Right hindlimb (tissue), 1 donor: Measurements from ENCODE around the gene RNF167.

Experiments
- DNase-seq: peaks from one replicate; pipeline ENCODE4 v3.0.0-alpha.2; 2018

The RNF167 gene

GRCh38 chr17:4939796-4940554 is at the start of gene RNF167, which contains the start of gene SLC25A11:
Gene RNF167 (plus strand): TSS chr17:4940268. CDS start chr17:4940910, 642 bp downstream.
Gene SLC25A11 (minus strand): TSS chr17:4940046. CDS start chr17:4939910, 136 bp downstream.
- peak; percentile 98 for DNase-seq

- DNase-seq, result no peak
Measured at GRCh38 chr17:4891411-4892410, 48.4 kb upstream of the RNF167 start.

- DNase-seq, result no peak
Measured at GRCh38 chr17:4892499-4893221, 47.4 kb upstream of the RNF167 start.

DNA sequence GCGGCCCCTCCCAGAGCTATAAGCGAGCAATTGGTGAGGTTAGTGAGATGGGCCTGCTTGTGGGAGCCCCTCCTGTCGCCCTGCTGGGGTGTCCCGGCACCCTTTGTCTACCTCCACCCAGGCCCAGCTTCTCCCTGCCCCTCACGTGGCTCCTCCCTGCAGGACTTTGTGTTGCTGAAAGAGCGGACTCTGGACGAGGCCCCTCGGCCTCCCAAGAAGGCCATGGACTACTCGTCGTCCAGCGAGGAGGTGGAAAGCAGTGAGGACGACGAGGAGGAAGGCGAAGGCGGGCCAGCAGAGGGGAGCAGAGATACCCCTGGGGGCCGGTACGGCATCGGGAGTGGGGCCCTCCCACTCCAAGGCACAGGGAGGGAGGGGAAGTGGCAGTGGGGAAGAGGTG is 46.8 kb upstream of the RNF167 start:
- DNase-seq, result no peak

GRCh38 chr17:4893721-4894560 is 46.1 kb upstream of the RNF167 start:
- no peak for DNase-seq

DNA sequence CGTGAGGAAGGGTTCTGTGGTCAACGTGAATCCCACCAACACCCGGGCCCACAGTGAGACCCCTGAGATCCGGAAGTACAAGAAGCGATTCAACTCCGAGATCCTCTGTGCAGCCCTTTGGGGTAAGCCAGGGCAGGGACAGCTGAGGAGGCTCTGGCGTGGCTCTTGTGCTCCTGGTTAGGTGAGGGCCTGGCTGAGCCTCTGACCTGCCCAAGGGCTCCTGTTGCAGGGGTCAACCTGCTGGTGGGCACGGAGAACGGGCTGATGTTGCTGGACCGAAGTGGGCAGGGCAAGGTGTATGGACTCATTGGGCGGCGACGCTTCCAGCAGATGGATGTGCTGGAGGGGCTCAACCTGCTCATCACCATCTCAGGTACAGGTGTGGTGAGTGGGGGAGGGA is 44.9 kb upstream of the RNF167 start:
- DNase-seq, result no peak

DNA sequence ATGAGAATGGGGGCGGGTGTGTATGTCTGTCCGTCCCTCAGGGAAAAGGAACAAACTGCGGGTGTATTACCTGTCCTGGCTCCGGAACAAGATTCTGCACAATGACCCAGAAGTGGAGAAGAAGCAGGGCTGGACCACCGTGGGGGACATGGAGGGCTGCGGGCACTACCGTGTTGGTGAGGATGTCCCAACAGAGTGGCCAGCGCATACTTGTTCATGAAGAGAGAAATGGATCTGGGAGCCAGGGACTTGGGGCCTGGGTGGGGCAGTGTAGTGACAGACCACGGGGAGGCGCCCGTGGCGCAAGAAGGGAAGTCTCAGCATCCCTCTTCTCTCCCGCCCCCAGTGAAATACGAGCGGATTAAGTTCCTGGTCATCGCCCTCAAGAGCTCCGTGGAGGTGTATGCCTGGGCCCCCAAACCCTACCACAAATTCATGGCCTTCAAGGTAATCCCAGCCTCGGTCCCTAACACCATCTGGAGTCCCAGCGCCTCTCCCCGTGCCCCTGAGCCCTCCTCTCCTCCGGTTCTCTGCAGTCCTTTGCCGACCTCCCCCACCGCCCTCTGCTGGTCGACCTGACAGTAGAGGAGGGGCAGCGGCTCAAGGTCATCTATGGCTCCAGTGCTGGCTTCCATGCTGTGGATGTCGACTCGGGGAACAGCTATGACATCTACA is 44.3 kb upstream of the RNF167 start:
- no peak for DNase-seq

- no peak for DNase-seq
Measured at GRCh38 chr17:4896332-4897197, 43.5 kb upstream of the RNF167 start.

DNA sequence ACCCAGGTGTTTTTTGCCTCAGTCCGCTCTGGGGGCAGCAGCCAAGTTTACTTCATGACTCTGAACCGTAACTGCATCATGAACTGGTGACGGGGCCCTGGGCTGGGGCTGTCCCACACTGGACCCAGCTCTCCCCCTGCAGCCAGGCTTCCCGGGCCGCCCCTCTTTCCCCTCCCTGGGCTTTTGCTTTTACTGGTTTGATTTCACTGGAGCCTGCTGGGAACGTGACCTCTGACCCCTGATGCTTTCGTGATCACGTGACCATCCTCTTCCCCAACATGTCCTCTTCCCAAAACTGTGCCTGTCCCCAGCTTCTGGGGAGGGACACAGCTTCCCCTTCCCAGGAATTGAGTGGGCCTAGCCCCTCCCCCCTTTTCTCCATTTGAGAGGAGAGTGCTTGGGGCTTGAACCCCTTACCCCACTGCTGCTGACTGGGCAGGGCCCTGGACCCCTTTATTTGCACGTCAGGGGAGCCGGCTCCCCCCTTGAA is 42.8 kb upstream of the RNF167 start:
- DNase-seq, result no peak

DNA sequence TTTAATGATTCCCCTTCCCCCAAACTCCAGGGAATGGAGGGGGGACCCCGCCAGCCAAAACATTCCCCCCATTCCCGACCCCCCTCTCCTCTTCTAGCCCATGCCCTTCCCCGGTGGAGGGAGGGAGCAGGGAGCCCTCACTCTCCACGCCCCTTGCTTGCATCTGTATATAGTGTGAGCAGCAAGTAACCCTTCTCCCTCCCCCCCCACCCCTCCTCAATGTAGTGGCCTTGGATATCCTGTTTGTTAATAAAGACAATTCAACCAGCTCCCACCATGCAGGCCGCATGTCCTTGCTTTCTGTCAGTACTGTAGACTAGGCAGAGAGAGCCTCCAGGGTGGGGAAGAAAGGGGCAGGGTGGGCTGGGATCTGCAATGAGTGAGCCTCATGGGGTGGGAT is 42.3 kb upstream of the RNF167 start:
- no peak for DNase-seq

GRCh38 chr17:4898351-4898750 is 41.7 kb upstream of the RNF167 start:
- no peak for DNase-seq

- no peak for DNase-seq
Measured at GRCh38 chr17:4898927-4899326, 41.1 kb upstream of the RNF167 start.

- DNase-seq, result peak; percentile 88
Measured at GRCh38 chr17:4899341-4900230, 40.5 kb upstream of the RNF167 start, which contains the start of gene C17orf107. Gene C17orf107 (plus strand): TSS chr17:4899536. CDS start chr17:4899763, 227 bp downstream.

GRCh38 chr17:4900231-4901107 is 39.6 kb upstream of the RNF167 start:
- peak; percentile 77 for DNase-seq

GRCh38 chr17:4901108-4901647 is 38.9 kb upstream of the RNF167 start:
- no peak for DNase-seq

- DNase-seq, result peak; percentile 88
Measured at GRCh38 chr17:4901648-4902344, 38.3 kb upstream of the RNF167 start.

GRCh38 chr17:4902540-4902939 is 37.5 kb upstream of the RNF167 start:
- DNase-seq, result no peak
